HG02885 (cell line): ENCODE data around the gene FKBP2.
A peak's percentile ranks its signal among the peaks of the same experiment; 100 is the strongest.

Experiments used
- ATAC-seq: cut with Tn5 transposase; IDR thresholded peaks from one replicate; pipeline ENCODE4 v1.9.1; 2021; ENCODE audit warnings: mild to moderate bottlenecking; ENCODE audit not compliant: unreplicated experiment, poor library complexity

The FKBP2 gene

GRCh38 chr11:64240435-64241240 lies at the start of gene FKBP2:
TSS of gene FKBP2 (plus strand) at chr11:64241095. CDS start at chr11:64242388, 1,293 bp downstream.
- ATAC-seq = peak; percentile 51

DNA sequence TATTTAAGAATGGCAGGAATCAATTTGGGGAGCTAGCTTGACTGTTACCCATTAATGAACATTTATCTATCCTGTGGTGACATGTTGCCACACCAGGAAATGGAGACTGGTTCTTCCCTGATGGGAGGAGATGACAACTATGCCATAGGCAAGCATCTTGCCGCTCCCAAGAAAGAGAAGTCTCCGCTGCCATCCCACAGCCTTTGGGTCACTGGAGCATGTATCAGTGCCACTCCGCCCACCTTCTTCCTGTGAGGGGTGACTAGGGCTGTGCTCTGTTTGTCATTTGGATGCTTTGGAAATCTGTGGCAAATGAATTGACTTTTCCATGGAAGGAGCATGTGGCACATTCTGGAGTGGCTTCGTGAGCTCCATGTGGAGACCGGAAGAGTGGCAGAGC lies 48.5 kb upstream of the FKBP2 start:
- no peak for ATAC-seq

- ATAC-seq = no peak
These were observed 44.3 kb upstream of the FKBP2 start for GRCh38 chr11:64196626-64197025.

DNA sequence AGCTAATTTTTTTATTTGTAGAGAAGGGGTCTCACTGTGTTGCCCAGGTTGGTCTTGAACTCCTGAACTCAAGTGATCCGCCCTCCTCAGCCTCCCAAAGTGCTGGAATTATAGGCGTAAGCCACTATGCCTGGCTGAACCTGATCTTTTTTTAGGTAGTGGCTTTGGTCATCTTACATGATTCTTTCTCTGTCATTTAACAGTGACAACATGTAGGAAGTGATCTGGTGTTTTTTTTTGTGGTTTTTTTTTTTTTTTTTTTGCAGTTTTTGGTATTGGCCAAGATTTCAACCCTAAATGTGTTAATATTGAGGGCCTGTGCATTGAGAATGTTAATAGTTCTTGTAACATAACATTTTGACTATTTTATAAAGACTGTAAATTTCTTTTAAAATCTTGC lies 42.4 kb upstream of the FKBP2 start:
- ATAC-seq = no peak

DNA sequence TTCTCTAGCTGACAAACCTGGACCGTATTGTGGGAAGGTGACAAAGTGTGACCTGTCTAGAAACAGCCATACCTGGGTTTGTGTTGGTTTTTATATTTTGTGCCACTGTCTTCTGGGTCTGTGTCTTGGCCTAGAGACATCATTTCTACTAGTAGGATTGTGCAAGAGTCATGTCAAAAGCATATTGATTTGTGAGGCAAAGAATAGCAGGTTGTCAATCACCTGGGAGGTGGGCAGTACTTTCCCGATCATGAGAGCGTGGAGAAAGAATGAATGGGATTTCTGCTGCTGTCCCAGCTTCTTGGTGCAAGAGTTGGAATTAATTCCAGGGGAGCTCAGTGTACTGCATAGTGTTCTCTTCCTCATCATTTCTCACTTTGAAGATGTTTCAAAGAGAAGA lies 39.4 kb upstream of the FKBP2 start:
- no peak for ATAC-seq

GRCh38 chr11:64202992-64203391 lies 37.9 kb upstream of the FKBP2 start:
- no peak for ATAC-seq

DNA sequence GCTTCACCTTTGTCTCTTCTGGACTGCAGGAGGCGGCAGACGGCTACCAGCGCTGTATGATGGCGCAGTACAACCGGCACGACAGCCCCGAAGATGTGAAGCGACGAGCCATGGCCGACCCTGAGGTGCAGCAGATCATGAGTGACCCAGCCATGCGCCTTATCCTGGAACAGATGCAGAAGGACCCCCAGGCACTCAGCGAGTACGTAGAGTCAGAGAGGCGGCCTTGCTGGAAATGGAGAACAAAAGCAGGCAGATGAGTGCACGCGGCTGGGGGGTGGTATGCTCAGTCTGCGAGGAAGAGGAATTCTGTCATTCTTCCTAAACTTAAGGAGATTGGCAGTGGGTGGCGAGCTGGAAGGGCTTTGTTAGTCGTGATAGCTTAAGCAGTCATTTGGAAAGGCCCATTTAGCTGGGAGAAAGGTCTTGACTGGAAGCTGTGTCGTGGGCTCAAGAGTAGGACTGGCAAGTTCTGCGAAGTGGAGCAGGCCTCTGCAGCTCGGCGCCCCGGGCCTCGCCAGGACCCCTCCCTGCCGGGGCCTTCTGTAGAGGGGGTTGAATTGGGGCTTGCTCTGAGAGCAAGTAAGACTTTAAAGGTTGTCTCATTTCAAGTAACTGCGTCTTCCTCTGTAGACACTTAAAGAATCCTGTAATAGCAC lies 37.3 kb upstream of the FKBP2 start:
- no peak for ATAC-seq

- no peak for ATAC-seq
These were observed 36.8 kb upstream of the FKBP2 start for GRCh38 chr11:64204080-64204440.

- no peak for ATAC-seq
These were observed 36.4 kb upstream of the FKBP2 start for GRCh38 chr11:64204464-64204989.

- peak; percentile 48 for ATAC-seq
These were observed 34.2 kb upstream of the FKBP2 start, which contains the start of gene FERMT3 for GRCh38 chr11:64206457-64207255. TSS of gene FERMT3 (plus strand) at chr11:64206721. CDS start at chr11:64207365, 644 bp downstream.

GRCh38 chr11:64207256-64208085 lies 33.4 kb upstream of the FKBP2 start:
- peak; percentile 62 for ATAC-seq

GRCh38 chr11:64208086-64208795 lies 32.7 kb upstream of the FKBP2 start:
- no peak for ATAC-seq

- ATAC-seq = no peak
These were observed 31.9 kb upstream of the FKBP2 start for GRCh38 chr11:64208796-64209562.

DNA sequence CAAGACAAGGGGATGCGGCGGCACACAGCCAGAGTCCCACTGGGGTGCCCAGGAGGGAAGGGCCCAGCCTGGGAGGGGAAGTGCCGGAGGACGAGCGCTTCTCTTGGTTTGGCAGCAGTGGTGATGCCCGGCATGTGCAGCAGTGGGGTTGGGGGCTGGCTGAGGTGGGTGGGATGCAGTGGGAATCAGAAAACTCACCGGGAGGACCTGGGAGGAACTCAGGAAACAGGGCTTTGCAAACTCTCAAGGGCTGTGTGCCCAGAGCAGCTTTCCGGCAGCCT lies 31.4 kb upstream of the FKBP2 start:
- ATAC-seq = no peak

DNA sequence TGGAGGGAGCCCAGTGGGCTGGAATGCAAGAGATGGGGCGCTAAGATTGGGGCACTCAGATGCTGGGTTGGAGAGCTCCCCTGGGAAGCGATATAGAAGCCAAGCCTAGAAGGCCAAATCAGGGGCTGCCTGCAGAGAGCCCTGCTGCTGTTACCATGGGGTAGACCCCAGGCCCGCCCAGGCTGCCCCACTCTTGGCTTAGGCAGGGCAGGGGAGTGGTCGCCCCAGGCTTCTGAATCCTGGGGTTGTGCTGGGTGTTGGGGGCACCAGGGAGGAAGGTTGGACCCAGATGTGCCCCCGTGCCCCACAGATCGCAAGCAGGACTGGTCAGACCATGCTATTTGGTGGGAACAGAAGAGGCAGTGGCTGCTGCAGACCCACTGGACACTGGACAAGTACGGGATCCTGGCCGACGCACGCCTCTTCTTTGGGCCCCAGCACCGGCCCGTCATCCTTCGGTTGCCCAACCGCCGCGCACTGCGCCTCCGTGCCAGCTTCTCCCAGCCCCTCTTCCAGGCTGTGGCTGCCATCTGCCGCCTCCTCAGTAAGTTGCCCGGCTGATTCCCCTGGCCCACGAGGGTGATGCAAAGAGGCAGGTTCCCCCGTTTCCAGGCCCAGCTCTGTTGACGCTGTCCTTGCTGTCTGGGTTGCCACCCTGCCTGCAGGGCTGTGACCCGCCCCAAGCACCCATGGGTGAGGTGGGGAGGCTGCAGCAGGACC lies 30.4 kb upstream of the FKBP2 start:
- ATAC-seq = no peak

- no peak for ATAC-seq
These were observed 29.6 kb upstream of the FKBP2 start for GRCh38 chr11:64211181-64211872.

DNA sequence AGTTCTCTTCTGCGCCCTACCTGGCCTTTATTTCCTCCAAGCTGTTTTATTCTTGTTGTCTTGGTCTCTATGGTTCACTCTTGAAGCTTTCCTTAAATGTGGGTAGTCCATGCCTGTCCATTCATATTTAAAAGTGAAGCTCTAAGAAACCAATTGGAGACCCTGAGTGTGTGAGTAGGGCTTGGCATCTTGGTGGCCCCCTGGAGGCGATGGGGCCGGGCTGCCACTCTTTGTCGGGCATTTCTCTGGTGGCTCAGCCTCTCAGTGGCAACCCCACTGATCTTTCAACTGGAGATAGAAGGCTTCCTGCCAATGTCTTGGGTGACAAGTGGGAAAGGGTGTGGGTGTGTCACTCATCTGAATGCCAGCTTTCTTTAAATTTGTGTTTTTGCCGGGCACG lies 24.0 kb upstream of the FKBP2 start:
- no peak for ATAC-seq
